Activated CD4-positive, CD25-positive, alpha-beta regulatory T cell (primary cell): ENCODE measurements around the gene ABLIM1.

Source experiments
- DNase-seq, 4 experiments: peaks; one replicate each; lab custom pipeline; 2025; lab: John Stamatoyannopoulos, UW

Gene ABLIM1

GRCh38 chr10:114489521-114490310 lies 168.4 kb downstream of the ABLIM1 start:
- DNase-seq = no peak

GRCh38 chr10:114487815-114488536 lies 170.1 kb downstream of the ABLIM1 start:
- no peak for DNase-seq

GRCh38 chr10:114486938-114487814 lies 170.9 kb downstream of the ABLIM1 start:
- no peak for DNase-seq

- no peak for DNase-seq
Observed at GRCh38 chr10:114485696-114486400, 172.2 kb downstream of the ABLIM1 start.

GRCh38 chr10:114483575-114483974 lies 174.5 kb downstream of the ABLIM1 start:
- no peak for DNase-seq

GRCh38 chr10:114482480-114483304 lies 175.4 kb downstream of the ABLIM1 start:
- DNase-seq = no peak

GRCh38 chr10:114481055-114481454 lies 177.0 kb downstream of the ABLIM1 start:
- DNase-seq = no peak

GRCh38 chr10:114479836-114480235 lies 178.2 kb downstream of the ABLIM1 start:
- no peak for DNase-seq

GRCh38 chr10:114479307-114479706 lies 178.8 kb downstream of the ABLIM1 start:
- no peak for DNase-seq

GRCh38 chr10:114478281-114478680 lies 179.8 kb downstream of the ABLIM1 start:
- DNase-seq = no peak

- no peak for DNase-seq
Observed at GRCh38 chr10:114477285-114477684, 180.8 kb downstream of the ABLIM1 start.

- DNase-seq = no peak
Observed at GRCh38 chr10:114474989-114475388, 183.1 kb downstream of the ABLIM1 start.

- no peak for DNase-seq
Observed at GRCh38 chr10:114473776-114474175, 184.3 kb downstream of the ABLIM1 start.

GRCh38 chr10:114472877-114473253 lies 185.2 kb downstream of the ABLIM1 start:
- DNase-seq = no peak

- DNase-seq = no peak
Observed at GRCh38 chr10:114471906-114472876, 185.9 kb downstream of the ABLIM1 start.

- DNase-seq = peak; percentile 7 to 40 (median 22)
Observed at GRCh38 chr10:114470956-114471905, 186.8 kb downstream of the ABLIM1 start.

GRCh38 chr10:114470361-114470760 lies 187.7 kb downstream of the ABLIM1 start:
- no peak for DNase-seq

GRCh38 chr10:114458955-114459354 lies 199.1 kb downstream of the ABLIM1 start:
- no peak for DNase-seq
